Tibial nerve (tissue), 4 donors: ENCODE data around the gene CCDC78.

ENCODE experiments used
- CTCF ChIP-seq, 5 experiments: fragments of 200-600 bp in 3 of 5; fragments of 450-650 bp in 2 of 5; sonication (generic) in 3 of 5; IDR thresholded peaks; one replicate each; pipeline ENCODE4 v1.5.1; 2016 to 2019; ENCODE audit warnings: antibody characterized with exemption in 5 of 5, mild to moderate bottlenecking in 3 of 5, moderate library complexity in 2 of 5
- EP300 ChIP-seq, 2 donors: sonication (generic); formaldehyde crosslinking; IDR thresholded peaks; one replicate each; pipeline ENCODE4 v1.6.1; 2017; ENCODE audit warnings: antibody characterized with exemption in 2 of 2, mild to moderate bottlenecking in 1 of 2

GRCh38 chr16:768428-768827 lies 42.2 kb upstream of the CCDC78 start:
- TF ChIP-seq CTCF (IDR thresholded peaks at IDR 0.05) (no peak), EP300 (IDR thresholded peaks at IDR 0.05) (no peak)
